ENCODE data around the gene TAF8. TPM values are rescaled to one million over a fixed set of nuclear protein-coding genes. Genes with fewer than 3 reads are reported as not detected.
"Not testable (repeated sequence)": the region's sequence is repeated elsewhere in the genome, so short reads cannot be mapped to it uniquely, and the experiment has no call there.

Gene TAF8
- total RNA-seq, 1 donor from 2014 or later, result 12.6 TPM

- TF ChIP-seq CTCF (IDR thresholded peaks at IDR 0.05; ENCODE audit: insufficient read depth, low read length, poor library complexity, severe bottlenecking), result no peak
These were observed 18.0 kb upstream of the TAF8 start for GRCh38 chr6:42032366-42032765.

GRCh38 chr6:42037669-42038068 lies 12.7 kb upstream of the TAF8 start:
- H3K4me3 ChIP-seq (ENCODE audit: low read depth, low read length); DNase-seq (ENCODE audit: low read depth); H3K27me3 ChIP-seq (ENCODE audit: control insufficient read depth, insufficient read depth, low read length); H3K36me3 ChIP-seq (ENCODE audit: control insufficient read depth, insufficient read depth, low read length): not testable (repeated sequence)

More at GRCh38 chr6:42032366-42032765, 18.0 kb upstream of the TAF8 start:
- Histone ChIP-seq H3K4me3 (ENCODE audit: low read depth, low read length) (no peak overlapping the region), H3K27me3 (ENCODE audit: control insufficient read depth, insufficient read depth, low read length) (no peaks in the 10 kb centered on the region), H3K36me3 (ENCODE audit: control insufficient read depth, insufficient read depth, low read length) (no peaks in the 10 kb centered on the region)
- DNase-seq (ENCODE audit: low read depth), result no peak

- TF ChIP-seq CTCF (IDR thresholded peaks at IDR 0.05; ENCODE audit: insufficient read depth, low read length, poor library complexity, severe bottlenecking), result no peak
These were observed 12.2 kb upstream of the TAF8 start for GRCh38 chr6:42038163-42038562.

GRCh38 chr6:42038811-42039408 lies 11.4 kb upstream of the TAF8 start:
- no peak for TF ChIP-seq CTCF (IDR thresholded peaks at IDR 0.05; ENCODE audit: insufficient read depth, low read length, poor library complexity, severe bottlenecking)
- H3K36me3 ChIP-seq (ENCODE audit: control insufficient read depth, insufficient read depth, low read length), result peaks cover 2% of the 10 kb centered on the region
- DNase-seq (ENCODE audit: low read depth), result no peak
- H3K4me3 ChIP-seq (ENCODE audit: low read depth, low read length), result no peak overlapping the region
- no peaks in the 10 kb centered on the region for H3K27me3 ChIP-seq (ENCODE audit: control insufficient read depth, insufficient read depth, low read length)

More at GRCh38 chr6:42038163-42038562, 12.2 kb upstream of the TAF8 start:
- no peak for DNase-seq (ENCODE audit: low read depth)
- no peaks in the 10 kb centered on the region for H3K27me3 ChIP-seq (ENCODE audit: control insufficient read depth, insufficient read depth, low read length)
- H3K4me3 ChIP-seq (ENCODE audit: low read depth, low read length), result no peak overlapping the region
- peaks cover 2% of the 10 kb centered on the region for H3K36me3 ChIP-seq (ENCODE audit: control insufficient read depth, insufficient read depth, low read length)

- no peak for TF ChIP-seq CTCF (IDR thresholded peaks at IDR 0.05; ENCODE audit: insufficient read depth, low read length, poor library complexity, severe bottlenecking)
- Histone ChIP-seq H3K36me3 (ENCODE audit: control insufficient read depth, insufficient read depth, low read length) (peaks cover 2% of the 10 kb centered on the region), H3K4me3 (ENCODE audit: low read depth, low read length) (no peak overlapping the region), H3K27me3 (ENCODE audit: control insufficient read depth, insufficient read depth, low read length) (no peaks in the 10 kb centered on the region)
- no peak for DNase-seq (ENCODE audit: low read depth)
These were observed 9.4 kb upstream of the TAF8 start for GRCh38 chr6:42040856-42041480.

- no peak for TF ChIP-seq CTCF (IDR thresholded peaks at IDR 0.05; ENCODE audit: insufficient read depth, low read length, poor library complexity, severe bottlenecking)
- Histone ChIP-seq H3K27me3 (ENCODE audit: control insufficient read depth, insufficient read depth, low read length) (no peaks in the 10 kb centered on the region), H3K4me3 (ENCODE audit: low read depth, low read length) (no peak overlapping the region), H3K36me3 (ENCODE audit: control insufficient read depth, insufficient read depth, low read length) (peaks cover 2% of the 10 kb centered on the region)
- DNase-seq (ENCODE audit: low read depth), result no peak
These were observed 8.8 kb upstream of the TAF8 start for GRCh38 chr6:42041481-42042053.
